Cardiac fibroblast (primary cell): ENCODE data around the gene TPRG1L.

Source experiments
- DNase-seq, 2 donors: peaks; one replicate each; pipeline versions ENCODE4 v3.0.0 to v3.0.0-alpha.2; 2010; ENCODE audit warnings: low read depth in 2 of 2
- H3K4me3 ChIP-seq, 2 donors: replicated peaks in 1 of 2; 1 replicate in 1 of 2; 2 replicates in 1 of 2; pipeline ENCODE4 v1.5.1; 2011; ENCODE audit warnings: low read depth in 2 of 2, low read length in 2 of 2, mild to moderate bottlenecking in 2 of 2, moderate library complexity in 1 of 2
- CTCF ChIP-seq: IDR thresholded peaks from one replicate; pipeline ENCODE4 v1.5.1; 2011; ENCODE audit warnings: low read depth, mild to moderate bottlenecking, low read length, inconsistent platforms

The TPRG1L gene

GRCh38 chr1:3633344-3634058 lies 8.7 kb downstream of the TPRG1L start:
- TF ChIP-seq CTCF, result no peak
- H3K4me3 ChIP-seq, result no peak overlapping the region
- no peak for DNase-seq

GRCh38 chr1:3634059-3634800 lies 9.4 kb downstream of the TPRG1L start:
- H3K4me3 ChIP-seq, result no peak overlapping the region
- DNase-seq, result no peak
- TF ChIP-seq CTCF, result no peak

- TF ChIP-seq CTCF, result no peak
- DNase-seq, result no peak
- H3K4me3 ChIP-seq, result no peak overlapping the region
These were observed 11.3 kb downstream of the TPRG1L start for GRCh38 chr1:3636080-3636479.

GRCh38 chr1:3636531-3636930 lies 11.7 kb downstream of the TPRG1L start:
- no peak overlapping the region for H3K4me3 ChIP-seq
- no peak for DNase-seq
- no peak for TF ChIP-seq CTCF

- DNase-seq, result no peak
- no peak overlapping the region for H3K4me3 ChIP-seq
- TF ChIP-seq CTCF, result no peak
These were observed 13.2 kb downstream of the TPRG1L start for GRCh38 chr1:3638027-3638426.

- no peak for DNase-seq
- no peak overlapping the region for H3K4me3 ChIP-seq
- no peak for TF ChIP-seq CTCF
These were observed 13.9 kb downstream of the TPRG1L start for GRCh38 chr1:3638676-3639075.
